PC-3 (cell line): ENCODE results near the gene EFHC1. TPM values are rescaled to one million over a fixed set of nuclear protein-coding genes. Genes with fewer than 3 reads are reported as not detected.

ENCODE experiments used
- ATAC-seq: fragments of 200-7000 bp; cut with Tn5 transposase; 2 replicates; pipeline ENCODE4 v1.9.1; 2020; ENCODE audit warnings: mild to moderate bottlenecking, moderate library complexity
- BruUV-seq: library from RNA; stranded (reverse); fragments of 400-500 nt; replicated peaks from 2 replicates; lab custom pipeline; 2021; lab: Mats Ljungman, UMichigan
- CTCF ChIA-PET: fragments of 300-600 bp; sonication (Branson Sonifier 250); formaldehyde crosslinking; loops from one replicate; lab custom pipeline; 2022; ENCODE audit warnings: antibody characterized with exemption; lab: Charles Lee
- POLR2A ChIA-PET: fragments of 300-600 bp; sonication (Branson Sonifier 250); formaldehyde crosslinking; loops from one replicate; lab custom pipeline; 2022; ENCODE audit warnings: antibody characterized with exemption; ENCODE audit not compliant: unreplicated experiment; lab: Charles Lee
- DNase-seq: peaks from one replicate; pipeline ENCODE4 v3.0.0-alpha.2; 2015
- H2AFZ ChIP-seq: fragments of 300-600 bp; sonication (generic); 2 replicates; pipeline ENCODE4 v1.6.0; 2016; ENCODE audit warnings: antibody characterized with exemption, low read length
- H3F3A ChIP-seq: fragments of 300-600 bp; sonication (generic); one replicate; pipeline ENCODE4 v1.6.0; 2017; ENCODE audit warnings: antibody characterized with exemption, low read length, control low read depth, mild to moderate bottlenecking; ENCODE audit not compliant: unreplicated experiment
- H3K27ac ChIP-seq: fragments of 300-600 bp; sonication (generic); 2 replicates; pipeline ENCODE4 v1.5.1; 2016; ENCODE audit warnings: mild to moderate bottlenecking, low read length
- H3K27me3 ChIP-seq: fragments of 300-600 bp; sonication (generic); 2 replicates; pipeline ENCODE4 v1.6.1; 2016; ENCODE audit warnings: low read length, mixed read lengths
- H3K36me3 ChIP-seq: fragments of 300-600 bp; sonication (generic); 2 replicates; pipeline ENCODE4 v1.6.1; 2016; ENCODE audit warnings: low read depth, mixed run types, low read length, mixed read lengths
- H3K4me1 ChIP-seq: fragments of 300-600 bp; sonication (generic); 2 replicates; pipeline ENCODE4 v1.5.1; 2016; ENCODE audit warnings: low read length; ENCODE audit not compliant: insufficient read depth
- H3K4me2 ChIP-seq: fragments of 300-600 bp; sonication (generic); 2 replicates; pipeline ENCODE4 v1.6.0; 2016; ENCODE audit warnings: low read length
- H3K4me3 ChIP-seq: fragments of 300-600 bp; sonication (generic); 2 replicates; pipeline ENCODE4 v1.5.1; 2016; ENCODE audit warnings: mild to moderate bottlenecking, low read length, mixed read lengths
- H3K79me2 ChIP-seq: fragments of 300-600 bp; sonication (generic); 2 replicates; pipeline ENCODE4 v1.6.1; 2017; ENCODE audit warnings: low read length, mixed read lengths
- H3K9ac ChIP-seq: fragments of 300-600 bp; sonication (generic); 2 replicates; pipeline ENCODE4 v1.6.0; 2016; ENCODE audit warnings: mild to moderate bottlenecking, low read length
- H3K9me2 ChIP-seq: fragments of 300-600 bp; sonication (generic); replicated peaks from 2 replicates; pipeline ENCODE4 v1.6.1; 2016; ENCODE audit warnings: mixed run types, low read length, mixed read lengths
- H3K9me3 ChIP-seq: fragments of 300-600 bp; sonication (generic); 2 replicates; pipeline ENCODE4 v1.6.1; 2016; ENCODE audit warnings: low read length, mixed read lengths
- H4K20me1 ChIP-seq: fragments of 300-600 bp; sonication (generic); 2 replicates; pipeline ENCODE4 v1.6.1; 2016; ENCODE audit warnings: low read length, mixed read lengths
- EZH2 ChIP-seq: fragments of 300-600 bp; sonication (generic); IDR thresholded peaks from one replicate; pipeline ENCODE4 v1.6.1; 2017; ENCODE audit warnings: antibody characterized with exemption, mild to moderate bottlenecking, low read length; ENCODE audit not compliant: unreplicated experiment
- EZH2phosphoT487 ChIP-seq: fragments of 300-600 bp; sonication (generic); IDR thresholded peaks from 2 replicates; pipeline ENCODE4 v1.6.1; 2018; ENCODE audit warnings: mild to moderate bottlenecking, antibody characterized with exemption, low read length, borderline replicate concordance
- intact Hi-C: fragments of 100-400 bp; cut with micrococcal nuclease; formaldehyde crosslinking; loops from 2 replicates; pipeline ENCODE4 v1.9.0; 2023
- total RNA-seq: library from RNA; depleted of rRNA; stranded (reverse); fragments of >200 nt; gene quantifications from 2 replicates; pipeline ENCODE4 v1.2.3, GENCODE V29; 2014
- TF ChIP-seq, protein P1 (sequence below): fragments of 300-600 bp; sonication (generic); conservative IDR thresholded peaks from 2 replicates; pipeline ENCODE4 v1.5.1; 2017; ENCODE audit warnings: antibody characterized with exemption, low read depth, mild to moderate bottlenecking, low read length

The EFHC1 gene
- total RNA-seq, 1 experiment from 2014 or later = 22.4 TPM

DNA sequence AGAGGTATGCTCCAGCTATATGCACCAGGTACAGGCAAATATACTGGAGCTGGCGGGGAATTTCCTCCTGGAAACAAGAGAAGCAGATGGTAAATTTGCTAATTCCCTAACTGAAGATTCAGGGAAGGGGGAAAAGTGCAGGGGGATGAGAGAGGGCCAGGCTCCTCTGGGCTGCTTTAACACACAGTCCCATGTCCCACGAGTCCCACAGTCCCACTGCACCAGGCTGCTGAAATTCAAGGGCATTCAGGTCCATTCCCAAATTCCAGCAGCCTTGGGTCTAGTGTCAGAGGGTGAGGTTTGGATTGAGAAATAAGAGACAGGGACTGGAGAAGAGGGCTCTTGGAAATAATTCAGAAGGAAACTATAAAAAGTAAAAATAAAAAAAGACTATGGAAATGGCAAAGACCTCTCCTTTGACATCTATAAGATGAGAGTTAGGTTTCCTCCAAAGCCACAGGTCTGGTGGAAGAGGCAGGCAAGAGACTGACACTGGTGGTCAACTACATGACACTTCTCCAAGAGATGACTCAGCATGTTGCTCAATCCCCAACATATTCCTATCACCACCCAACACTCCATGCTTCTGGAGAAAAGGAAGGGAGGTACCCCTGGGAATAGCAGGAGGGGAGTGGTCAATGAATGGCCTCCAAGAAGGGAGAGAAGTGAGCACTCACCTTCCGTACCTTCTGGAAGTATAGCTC is 87.6 kb downstream of the EFHC1 start:
- no peaks in the 10 kb centered on the region for H3F3A ChIP-seq
- ATAC-seq (no peak), DNase-seq (peak; percentile 35)
- TF ChIP-seq, protein P1, sequence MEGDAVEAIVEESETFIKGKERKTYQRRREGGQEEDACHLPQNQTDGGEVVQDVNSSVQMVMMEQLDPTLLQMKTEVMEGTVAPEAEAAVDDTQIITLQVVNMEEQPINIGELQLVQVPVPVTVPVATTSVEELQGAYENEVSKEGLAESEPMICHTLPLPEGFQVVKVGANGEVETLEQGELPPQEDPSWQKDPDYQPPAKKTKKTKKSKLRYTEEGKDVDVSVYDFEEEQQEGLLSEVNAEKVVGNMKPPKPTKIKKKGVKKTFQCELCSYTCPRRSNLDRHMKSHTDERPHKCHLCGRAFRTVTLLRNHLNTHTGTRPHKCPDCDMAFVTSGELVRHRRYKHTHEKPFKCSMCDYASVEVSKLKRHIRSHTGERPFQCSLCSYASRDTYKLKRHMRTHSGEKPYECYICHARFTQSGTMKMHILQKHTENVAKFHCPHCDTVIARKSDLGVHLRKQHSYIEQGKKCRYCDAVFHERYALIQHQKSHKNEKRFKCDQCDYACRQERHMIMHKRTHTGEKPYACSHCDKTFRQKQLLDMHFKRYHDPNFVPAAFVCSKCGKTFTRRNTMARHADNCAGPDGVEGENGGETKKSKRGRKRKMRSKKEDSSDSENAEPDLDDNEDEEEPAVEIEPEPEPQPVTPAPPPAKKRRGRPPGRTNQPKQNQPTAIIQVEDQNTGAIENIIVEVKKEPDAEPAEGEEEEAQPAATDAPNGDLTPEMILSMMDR = no peak
- TF ChIP-seq EZH2phosphoT487 (no peak), EZH2 (no peak)
- no peaks in the 10 kb centered on the region for H3K79me2 ChIP-seq
- no peak overlapping the region for H3K4me2 ChIP-seq
- H3K4me1 ChIP-seq = peaks cover 43% of the 10 kb centered on the region
- no TSS peak for BruUV-seq
- H3K9ac ChIP-seq = no peak overlapping the region
- H3K4me3 ChIP-seq = no peak overlapping the region
- CTCF ChIA-PET = no interaction called here
- intact Hi-C loops = no loop called here
- POLR2A ChIA-PET = no interaction called here
- no peak overlapping the region for H2AFZ ChIP-seq
- H4K20me1 ChIP-seq = no peaks in the 10 kb centered on the region
- H3K9me2 ChIP-seq = no peaks in the 10 kb centered on the region
- H3K36me3 ChIP-seq = peaks cover 15% of the 10 kb centered on the region
- no peak overlapping the region for H3K27ac ChIP-seq
- no peaks in the 10 kb centered on the region for H3K27me3 ChIP-seq
- no peaks in the 10 kb centered on the region for H3K9me3 ChIP-seq

DNA sequence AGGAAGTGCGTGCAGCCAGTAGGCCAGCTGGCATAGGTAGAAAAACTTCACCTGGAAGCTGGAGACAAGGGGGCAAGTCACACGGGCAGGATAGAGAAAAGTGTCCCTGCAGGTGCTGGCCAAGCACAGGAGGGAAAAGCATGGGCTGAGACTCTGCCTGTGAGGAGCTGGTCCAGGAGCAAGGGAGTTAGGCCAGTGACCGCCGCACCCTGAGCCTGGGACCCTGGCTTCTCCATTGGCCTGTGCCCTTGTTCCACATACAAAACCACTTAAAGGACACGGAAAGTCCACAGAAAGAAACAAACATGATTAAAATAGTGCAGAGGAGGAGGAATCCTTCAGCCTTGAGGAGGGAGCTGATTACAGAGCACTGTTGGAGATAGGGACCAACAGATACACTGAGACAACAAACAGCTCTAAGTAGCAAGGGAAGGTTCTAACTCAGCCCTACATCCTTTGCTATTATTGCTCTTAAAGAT is 88.2 kb downstream of the EFHC1 start:
- CTCF ChIA-PET = no interaction called here

More for the DNA sequence above, 88.2 kb downstream of the EFHC1 start:
- Histone ChIP-seq H3K4me3 (no peak overlapping the region), H3K36me3 (peaks cover 15% of the 10 kb centered on the region), H3K4me2 (no peak overlapping the region), H3K79me2 (no peaks in the 10 kb centered on the region), H2AFZ (no peak overlapping the region), H3K9ac (no peak overlapping the region), H4K20me1 (no peaks in the 10 kb centered on the region), H3K9me2 (no peaks in the 10 kb centered on the region), H3K27me3 (no peaks in the 10 kb centered on the region), H3K4me1 (peaks cover 40% of the 10 kb centered on the region), H3F3A (no peaks in the 10 kb centered on the region), H3K9me3 (no peaks in the 10 kb centered on the region), H3K27ac (no peak overlapping the region)
- TF ChIP-seq EZH2 (no peak), EZH2phosphoT487 (no peak)
- TF ChIP-seq, protein P1 = no peak
- BruUV-seq = no TSS peak
- no peak for DNase-seq
- no peak for ATAC-seq
- intact Hi-C loops = no loop called here
- POLR2A ChIA-PET = no interaction called here
